ENCODE data around the gene PHF2.

DNA sequence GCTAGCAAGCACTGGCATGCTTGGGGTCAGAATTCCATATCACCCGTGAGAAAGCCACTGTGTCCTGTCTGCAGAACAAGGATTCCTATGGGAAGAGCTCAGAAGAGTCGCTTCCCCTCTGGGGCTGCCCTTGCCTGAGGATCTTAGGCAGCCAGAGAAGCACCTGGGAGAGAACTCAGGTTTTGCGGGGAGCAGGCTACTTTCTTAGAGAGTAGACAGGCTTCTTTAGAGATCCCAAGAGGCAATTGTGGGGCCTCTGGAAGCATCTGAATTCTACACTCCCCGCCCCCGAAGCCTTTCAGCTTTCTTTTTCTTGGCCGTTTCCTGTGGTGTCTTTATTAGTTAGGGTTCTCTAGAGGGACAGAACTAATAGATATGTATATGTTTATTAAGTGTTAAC lies 40.9 kb downstream of the PHF2 start:
- TF ChIP-seq, protein P1, sequence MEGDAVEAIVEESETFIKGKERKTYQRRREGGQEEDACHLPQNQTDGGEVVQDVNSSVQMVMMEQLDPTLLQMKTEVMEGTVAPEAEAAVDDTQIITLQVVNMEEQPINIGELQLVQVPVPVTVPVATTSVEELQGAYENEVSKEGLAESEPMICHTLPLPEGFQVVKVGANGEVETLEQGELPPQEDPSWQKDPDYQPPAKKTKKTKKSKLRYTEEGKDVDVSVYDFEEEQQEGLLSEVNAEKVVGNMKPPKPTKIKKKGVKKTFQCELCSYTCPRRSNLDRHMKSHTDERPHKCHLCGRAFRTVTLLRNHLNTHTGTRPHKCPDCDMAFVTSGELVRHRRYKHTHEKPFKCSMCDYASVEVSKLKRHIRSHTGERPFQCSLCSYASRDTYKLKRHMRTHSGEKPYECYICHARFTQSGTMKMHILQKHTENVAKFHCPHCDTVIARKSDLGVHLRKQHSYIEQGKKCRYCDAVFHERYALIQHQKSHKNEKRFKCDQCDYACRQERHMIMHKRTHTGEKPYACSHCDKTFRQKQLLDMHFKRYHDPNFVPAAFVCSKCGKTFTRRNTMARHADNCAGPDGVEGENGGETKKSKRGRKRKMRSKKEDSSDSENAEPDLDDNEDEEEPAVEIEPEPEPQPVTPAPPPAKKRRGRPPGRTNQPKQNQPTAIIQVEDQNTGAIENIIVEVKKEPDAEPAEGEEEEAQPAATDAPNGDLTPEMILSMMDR (conservative IDR thresholded peaks at IDR 0.05; ENCODE audit: low read length) = no peak
- TF ChIP-seq EZH2phosphoT487 (IDR thresholded peaks at IDR 0.05; ENCODE audit: borderline replicate concordance) = no peak
